ENCODE measurements around the gene IL32.

GRCh38 chr16:3029491-3030221 is 35.8 kb upstream of the IL32 start:
- TF ChIP-seq CTCF (IDR thresholded peaks at IDR 0.05; ENCODE audit: poor library complexity): no peak
- TF ChIP-seq EZH2 (IDR thresholded peaks at IDR 0.05; ENCODE audit: borderline replicate concordance): no peak

Measured in hepatocyte (in vitro differentiated cells).